Uterus (tissue), 4 donors: ENCODE measurements around the gene CTR9. TPM values are rescaled to one million over a fixed set of nuclear protein-coding genes. Genes with fewer than 3 reads are reported as not detected.

Experiments
- DNase-seq, 2 donors: peaks; one replicate each; pipeline ENCODE4 v3.0.0-alpha.2; 2019 to 2020
- H3K27ac ChIP-seq, 2 donors: fragments of 200-600 bp; sonication (generic); 1 replicate in 1 of 2; 2 replicates in 1 of 2; pipeline ENCODE4 v1.5.1; 2016 to 2018
- H3K27me3 ChIP-seq, 2 donors: fragments of 200-600 bp; sonication (generic); one replicate each; pipeline ENCODE4 v1.5.1; 2018 to 2019; ENCODE audit warnings: control low read depth in 1 of 2
- H3K36me3 ChIP-seq, 2 donors: fragments of 200-600 bp; sonication (generic); one replicate each; pipeline ENCODE4 v1.5.1; 2019; ENCODE audit warnings: control low read depth in 1 of 2
- H3K4me1 ChIP-seq, 2 donors: fragments of 200-600 bp; sonication (generic); one replicate each; pipeline ENCODE4 v1.5.1; 2018 to 2019; ENCODE audit warnings: control low read depth in 1 of 2
- H3K4me3 ChIP-seq, 2 donors: fragments of 200-600 bp; sonication (generic); 1 replicate in 1 of 2; 2 replicates in 1 of 2; pipeline ENCODE4 v1.5.1; 2018 to 2019; ENCODE audit warnings: mild to moderate bottlenecking in 1 of 2
- H3K9me3 ChIP-seq, 2 donors: fragments of 200-600 bp; sonication (generic); one replicate each; pipeline ENCODE4 v1.5.1; 2019; ENCODE audit warnings: control low read depth in 1 of 2
- POLR2A ChIP-seq, 2 donors: fragments of 450-650 bp; IDR thresholded peaks; one replicate each; pipeline ENCODE4 v1.6.1; 2016; ENCODE audit warnings: antibody characterized with exemption in 2 of 2, mild to moderate bottlenecking in 1 of 2, moderate library complexity in 1 of 2
- intact Hi-C: fragments of 100-400 bp; cut with DNase I; formaldehyde crosslinking; loops from one replicate; pipeline ENCODE4 v1.15.1; 2023; ENCODE audit warnings: low total_unique reads
- total RNA-seq, 4 donors: library from RNA; depleted of rRNA in 3 of 4; stranded (reverse); fragments of >200 nt in 3 of 4; gene quantifications; one replicate each; pipeline versions ENCODE4 v1.1.0 to v1.2.4, GENCODE V29; 2014 to 2023
- TF ChIP-seq, protein P1 (sequence below), 4 experiments: fragments of 200-600 bp in 2 of 4; fragments of 450-650 bp in 2 of 4; sonication (generic) in 2 of 4; IDR thresholded peaks; one replicate each; pipeline ENCODE4 v1.5.1; 2016 to 2019; ENCODE audit warnings: antibody characterized with exemption in 4 of 4, mild to moderate bottlenecking in 2 of 4, moderate library complexity in 1 of 4
- donor health status: DM: yes; HTN: yes; CAD: no.

The CTR9 gene
- total RNA-seq, 4 donors from 2014 or later: 22.0 to 48.6 (median 38.5) TPM

DNA sequence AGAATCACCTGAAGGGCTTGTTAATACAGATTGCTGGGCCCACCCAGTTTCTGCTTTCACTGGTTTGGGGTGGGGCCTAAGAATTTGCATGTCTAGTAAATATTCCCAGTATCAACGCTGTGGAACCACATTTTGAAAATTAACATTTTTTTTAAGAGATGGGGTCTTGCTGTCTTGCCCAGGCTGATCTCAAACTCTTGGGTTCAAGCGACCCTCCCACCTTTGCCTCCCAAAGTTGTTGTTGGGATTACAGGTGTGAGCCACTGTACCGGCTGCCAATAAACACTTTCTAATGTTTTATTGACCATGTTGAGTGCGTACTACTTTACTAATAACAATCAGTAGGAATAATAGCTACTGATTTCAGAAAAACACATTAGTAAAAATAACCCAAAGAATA, 55.2 kb downstream of the CTR9 start:
- H3K27ac ChIP-seq: peak overlapping the region; percentile 12 to 97
- H3K9me3 ChIP-seq: no peaks in the 10 kb centered on the region
- TF ChIP-seq POLR2A (IDR thresholded peaks at IDR 0.05): no peak
- TF ChIP-seq, protein P1, sequence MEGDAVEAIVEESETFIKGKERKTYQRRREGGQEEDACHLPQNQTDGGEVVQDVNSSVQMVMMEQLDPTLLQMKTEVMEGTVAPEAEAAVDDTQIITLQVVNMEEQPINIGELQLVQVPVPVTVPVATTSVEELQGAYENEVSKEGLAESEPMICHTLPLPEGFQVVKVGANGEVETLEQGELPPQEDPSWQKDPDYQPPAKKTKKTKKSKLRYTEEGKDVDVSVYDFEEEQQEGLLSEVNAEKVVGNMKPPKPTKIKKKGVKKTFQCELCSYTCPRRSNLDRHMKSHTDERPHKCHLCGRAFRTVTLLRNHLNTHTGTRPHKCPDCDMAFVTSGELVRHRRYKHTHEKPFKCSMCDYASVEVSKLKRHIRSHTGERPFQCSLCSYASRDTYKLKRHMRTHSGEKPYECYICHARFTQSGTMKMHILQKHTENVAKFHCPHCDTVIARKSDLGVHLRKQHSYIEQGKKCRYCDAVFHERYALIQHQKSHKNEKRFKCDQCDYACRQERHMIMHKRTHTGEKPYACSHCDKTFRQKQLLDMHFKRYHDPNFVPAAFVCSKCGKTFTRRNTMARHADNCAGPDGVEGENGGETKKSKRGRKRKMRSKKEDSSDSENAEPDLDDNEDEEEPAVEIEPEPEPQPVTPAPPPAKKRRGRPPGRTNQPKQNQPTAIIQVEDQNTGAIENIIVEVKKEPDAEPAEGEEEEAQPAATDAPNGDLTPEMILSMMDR (IDR thresholded peaks at IDR 0.05): no peak
- no peak for DNase-seq
- peak overlapping the region in 1 of 2 donors; percentile 94 for H3K4me3 ChIP-seq
- H3K4me1 ChIP-seq: peaks cover 22 to 23% of the 10 kb centered on the region in 2 donors
- H3K27me3 ChIP-seq: no peaks in the 10 kb centered on the region
- no peaks in the 10 kb centered on the region for H3K36me3 ChIP-seq
- intact Hi-C loops: loop anchor here (5.0 to 10.0 kb wide), 2 partner anchors 51 to 99 kb away; partner anchors contain the start of gene ZBED5

DNA sequence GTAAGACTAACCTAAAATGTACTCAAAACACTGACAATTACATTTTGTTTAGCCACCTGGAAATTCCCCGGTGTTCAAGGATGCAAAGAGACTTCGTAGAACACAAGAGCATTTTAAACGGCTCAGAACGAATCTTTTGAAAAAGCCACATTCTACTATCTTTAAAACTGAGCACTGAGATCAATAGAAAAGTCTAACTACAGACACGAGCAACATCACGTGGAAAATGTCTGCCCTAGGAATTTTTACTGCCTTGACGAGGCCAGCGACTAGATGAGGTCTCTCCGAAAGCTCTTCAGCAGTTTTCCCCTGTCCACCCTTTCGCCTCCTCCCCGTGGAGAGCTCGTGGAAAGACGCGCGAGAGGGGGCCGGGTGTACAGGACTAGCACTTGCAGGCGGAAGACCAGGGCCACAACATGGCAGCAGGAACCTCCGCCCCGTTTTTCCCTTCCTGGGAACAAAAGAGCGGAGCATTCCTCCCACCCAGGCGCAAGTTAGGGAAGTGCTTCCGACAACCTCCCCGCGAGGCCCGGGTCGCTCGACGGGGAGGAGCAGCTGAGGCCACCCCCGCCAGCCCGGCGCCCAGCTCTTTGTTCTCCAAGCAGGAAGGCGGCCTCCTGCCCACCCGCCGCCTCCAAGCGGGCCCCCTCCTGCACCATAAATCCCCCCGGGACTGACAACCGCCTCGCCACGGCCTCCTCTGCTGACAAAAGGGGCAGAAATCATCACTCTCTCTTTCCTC, 56.6 kb downstream of the CTR9 start:
- TF ChIP-seq, protein P1 (IDR thresholded peaks at IDR 0.05): no peak
- no peak for TF ChIP-seq POLR2A (IDR thresholded peaks at IDR 0.05)
- peak; percentile 49 to 56 for DNase-seq
- Histone ChIP-seq H3K27me3 (no peaks in the 10 kb centered on the region), H3K4me1 (peaks cover 22 to 23% of the 10 kb centered on the region in 2 donors), H3K9me3 (no peaks in the 10 kb centered on the region), H3K4me3 (peak overlapping the region; percentile 83 to 94), H3K27ac (peak overlapping the region; percentile 97), H3K36me3 (no peaks in the 10 kb centered on the region)
- intact Hi-C loops: loop anchor here (5.0 to 10.0 kb wide), 2 partner anchors 50 to 97 kb away; partner anchors contain the start of gene ZBED5

DNA sequence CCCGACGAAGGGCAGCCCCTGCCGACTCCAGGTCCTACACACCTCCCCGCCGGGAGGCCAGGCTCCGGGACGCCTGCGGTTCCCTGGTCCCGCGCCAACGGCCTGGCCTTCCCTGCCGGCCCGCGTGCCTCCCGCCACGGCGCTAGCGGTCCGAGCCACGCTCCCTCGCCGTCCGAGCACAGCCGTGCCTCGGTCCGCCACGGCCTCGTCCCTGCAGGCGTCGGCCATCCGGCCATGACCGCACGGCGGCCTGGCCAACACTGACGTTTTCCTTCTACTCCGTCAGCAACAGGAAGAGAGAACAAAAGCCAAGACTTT, 57.1 kb downstream of the CTR9 start:
- TF ChIP-seq, protein P1 (IDR thresholded peaks at IDR 0.05): peak in 1 of 4 experiments; percentile 3
- TF ChIP-seq POLR2A (IDR thresholded peaks at IDR 0.05): peak in 1 of 2 donors; percentile 19
- peaks cover 22 to 23% of the 10 kb centered on the region in 2 donors for H3K4me1 ChIP-seq
- intact Hi-C loops: loop anchor here (5.0 to 10.0 kb wide), 2 partner anchors 49 to 97 kb away; partner anchors contain the start of gene ZBED5
- no peaks in the 10 kb centered on the region for H3K9me3 ChIP-seq
- H3K36me3 ChIP-seq: no peaks in the 10 kb centered on the region
- H3K27me3 ChIP-seq: no peaks in the 10 kb centered on the region
- H3K27ac ChIP-seq: peak overlapping the region; percentile 97
- no peak for DNase-seq
- H3K4me3 ChIP-seq: peak overlapping the region; percentile 83 to 94

DNA sequence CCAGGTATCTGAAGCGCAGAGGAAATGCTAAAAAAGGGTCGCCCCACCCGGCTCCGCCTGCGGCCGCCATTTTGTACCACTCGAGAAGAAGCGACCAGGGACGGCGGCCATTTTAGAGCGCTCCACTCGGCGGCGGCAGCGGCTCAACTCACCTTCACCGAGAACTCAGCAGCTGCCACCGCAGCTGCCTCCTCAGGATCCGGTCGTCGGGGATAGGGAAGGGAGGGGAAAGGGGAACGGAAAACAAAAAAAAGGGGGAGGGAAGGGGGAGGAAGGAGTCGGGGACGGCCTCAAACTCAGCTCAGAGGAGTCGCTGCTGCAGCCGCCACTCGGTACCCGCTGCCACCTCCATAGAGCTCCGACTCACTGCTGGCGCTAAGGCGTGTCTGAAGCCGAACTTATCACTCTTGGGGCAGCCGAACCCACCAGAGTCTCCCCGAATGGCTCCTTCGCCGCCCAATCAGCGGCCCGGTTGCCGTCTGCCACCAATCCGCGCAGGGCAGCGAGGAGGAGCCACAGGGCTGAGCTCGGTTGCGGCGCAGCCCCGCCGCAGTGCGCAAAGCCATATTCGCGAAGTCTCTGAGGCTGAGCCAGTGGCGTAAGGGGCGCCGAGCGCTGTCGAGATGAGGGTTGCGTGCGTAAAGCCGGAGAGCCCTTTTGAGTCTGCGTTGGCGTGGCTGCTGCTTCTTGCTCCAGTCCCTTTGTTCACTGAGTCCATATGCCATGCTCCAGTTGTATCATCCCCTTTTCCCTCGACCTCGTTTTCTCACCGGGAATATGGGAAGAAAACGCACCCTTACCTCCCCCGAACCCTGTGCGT, 57.7 kb downstream of the CTR9 start, which contains the start of gene EIF4G2:
Gene EIF4G2, minus strand, starts transcription at position 374 of the 820 bp plus-strand sequence.
- H3K27me3 ChIP-seq: no peaks in the 10 kb centered on the region
- intact Hi-C loops: loop anchor here (5.0 to 10.0 kb wide), 2 partner anchors 49 to 96 kb away; partner anchors contain the start of gene ZBED5

More for the DNA sequence above, 57.7 kb downstream of the CTR9 start, which contains the start of gene EIF4G2:
- DNase-seq: peak; percentile 98
- Histone ChIP-seq H3K27ac (peak within 1 kb of the TSS; percentile 97), H3K9me3 (no peaks in the 10 kb centered on the region), H3K4me3 (peak within 1 kb of the TSS; percentile 83 to 94), H3K4me1 (peaks cover 22 to 23% of the 10 kb centered on the region in 2 donors), H3K36me3 (no peaks in the 10 kb centered on the region)
- TF ChIP-seq, protein P1 (IDR thresholded peaks at IDR 0.05): peak in 2 of 4 experiments; percentile 3 to 9
- TF ChIP-seq POLR2A (IDR thresholded peaks at IDR 0.05): peak; percentile 97 to 98
